ENCODE measurements around the gene RBMXL3.

The RBMXL3 gene

GRCh38 chrX:115233497-115234455, 44.6 kb downstream of the RBMXL3 start, which contains the start of gene LRCH2:
Gene LRCH2 (minus strand): TSS chrX:115234096. CDS start chrX:115234041, 55 bp downstream.
- DNase-seq = no peak

DNA sequence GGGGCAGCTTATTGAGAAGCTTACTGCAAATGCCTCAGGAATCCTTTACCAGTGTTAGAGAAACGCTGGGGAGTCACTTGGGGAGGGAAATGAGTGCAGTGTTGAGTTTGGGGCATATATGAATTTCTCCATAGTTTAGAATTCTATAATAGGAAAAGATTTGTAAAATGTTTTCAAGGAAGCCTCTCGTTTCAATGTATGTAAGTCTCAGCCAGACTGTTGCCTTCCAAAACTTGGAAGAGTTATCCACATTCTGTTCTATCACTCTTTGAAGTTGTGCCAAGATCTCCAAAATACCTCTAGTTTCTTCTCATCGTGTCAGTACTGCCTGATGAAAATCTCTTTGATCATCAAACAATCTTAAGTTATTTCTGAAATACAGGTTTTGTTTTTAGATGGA, 45.3 kb downstream of the RBMXL3 start:
- DNase-seq = no peak

DNA sequence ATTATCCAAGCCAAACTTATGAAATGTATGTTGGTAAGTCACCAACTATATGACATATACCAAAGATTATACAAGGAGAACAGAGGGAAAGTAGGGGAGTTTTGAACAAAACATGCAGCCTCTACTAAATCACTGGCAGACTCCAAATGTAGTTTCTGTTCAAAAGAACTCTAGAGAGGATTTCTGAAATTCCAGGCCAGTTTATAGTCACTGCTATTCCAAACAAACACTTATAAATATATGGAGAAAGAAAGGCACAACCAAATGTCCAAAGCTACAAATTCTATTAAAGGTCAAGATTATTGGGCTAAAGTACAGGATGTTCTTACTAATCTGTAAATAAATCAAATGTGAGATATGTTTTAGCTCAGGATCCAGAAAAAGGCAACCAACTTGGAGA, 47.4 kb downstream of the RBMXL3 start:
- DNase-seq = no peak

- DNase-seq = no peak
These were observed 47.8 kb downstream of the RBMXL3 start for GRCh38 chrX:115237056-115237455.

Data from NCI-H2171 treated with DMSO at 0.1 percent for 48 hours (cell line).